ENCODE data around the gene MYOF.

DNA sequence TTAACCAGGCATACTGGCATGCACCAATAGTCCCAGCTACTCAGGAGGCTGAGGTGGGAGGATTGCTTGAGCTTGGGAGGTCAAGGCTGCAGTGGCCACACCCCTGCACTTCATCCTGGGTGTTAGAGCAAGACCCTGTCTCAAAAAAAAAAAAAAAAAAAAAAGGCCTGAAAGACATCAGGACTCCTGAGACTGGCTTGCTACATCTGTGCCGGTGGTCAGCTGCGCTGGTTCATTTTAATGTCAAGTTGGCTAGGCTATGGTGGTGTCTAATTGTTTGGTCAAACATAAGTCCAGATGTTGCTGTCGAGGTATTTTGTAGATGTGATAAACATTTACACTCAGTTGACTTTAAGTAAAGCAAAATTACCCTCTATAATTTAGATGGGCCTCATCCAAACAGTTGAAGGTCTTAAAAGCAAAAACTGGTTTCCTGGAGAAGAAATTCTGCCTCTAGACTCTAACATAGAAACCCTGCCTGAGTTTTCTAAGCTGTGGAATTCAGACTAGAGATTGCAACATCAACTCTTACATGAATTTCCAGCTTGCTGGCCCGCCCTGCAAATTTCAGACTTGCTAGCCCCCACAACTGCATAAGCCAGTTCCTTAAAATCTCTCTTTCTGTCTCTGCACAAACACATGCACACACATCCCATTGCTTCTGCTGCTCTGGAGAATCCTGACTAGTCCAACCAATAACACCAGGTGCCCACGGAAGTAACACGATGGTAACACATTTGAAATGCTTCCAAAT, 18.2 kb downstream of the MYOF start:
- TF ChIP-seq, protein P1, sequence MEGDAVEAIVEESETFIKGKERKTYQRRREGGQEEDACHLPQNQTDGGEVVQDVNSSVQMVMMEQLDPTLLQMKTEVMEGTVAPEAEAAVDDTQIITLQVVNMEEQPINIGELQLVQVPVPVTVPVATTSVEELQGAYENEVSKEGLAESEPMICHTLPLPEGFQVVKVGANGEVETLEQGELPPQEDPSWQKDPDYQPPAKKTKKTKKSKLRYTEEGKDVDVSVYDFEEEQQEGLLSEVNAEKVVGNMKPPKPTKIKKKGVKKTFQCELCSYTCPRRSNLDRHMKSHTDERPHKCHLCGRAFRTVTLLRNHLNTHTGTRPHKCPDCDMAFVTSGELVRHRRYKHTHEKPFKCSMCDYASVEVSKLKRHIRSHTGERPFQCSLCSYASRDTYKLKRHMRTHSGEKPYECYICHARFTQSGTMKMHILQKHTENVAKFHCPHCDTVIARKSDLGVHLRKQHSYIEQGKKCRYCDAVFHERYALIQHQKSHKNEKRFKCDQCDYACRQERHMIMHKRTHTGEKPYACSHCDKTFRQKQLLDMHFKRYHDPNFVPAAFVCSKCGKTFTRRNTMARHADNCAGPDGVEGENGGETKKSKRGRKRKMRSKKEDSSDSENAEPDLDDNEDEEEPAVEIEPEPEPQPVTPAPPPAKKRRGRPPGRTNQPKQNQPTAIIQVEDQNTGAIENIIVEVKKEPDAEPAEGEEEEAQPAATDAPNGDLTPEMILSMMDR (IDR thresholded peaks at IDR 0.05 in 4 of 5, conservative IDR thresholded peaks at IDR 0.05 in 1 of 5) = no peak
- TF ChIP-seq POLR2A (IDR thresholded peaks at IDR 0.05) = no peak
